H9 (cell line): ENCODE data around the gene CD200. TPM values are rescaled to one million over a fixed set of nuclear protein-coding genes. Genes with fewer than 3 reads are reported as not detected.
A peak's percentile ranks its signal among the peaks of the same experiment; 100 is the strongest.

Experiments used
- DNase-seq: peaks from one replicate; pipeline ENCODE4 v3.0.0-alpha.2; 2017
- H2AFZ ChIP-seq: one replicate; pipeline ENCODE4 v1.6.1; 2013; ENCODE audit warnings: mild to moderate bottlenecking, low read length, control low read depth, moderate library complexity
- H2AK5ac ChIP-seq: 2 replicates; pipeline ENCODE4 v1.6.1; 2013; ENCODE audit warnings: low read length, control low read depth, mixed read lengths; ENCODE audit not compliant: insufficient read length
- H2BK120ac ChIP-seq: one replicate; pipeline ENCODE4 v1.6.1; 2013; ENCODE audit warnings: low read depth, mild to moderate bottlenecking, low read length, control low read depth, inconsistent platforms; ENCODE audit not compliant: poor library complexity, severe bottlenecking
- H2BK12ac ChIP-seq: 2 replicates; pipeline ENCODE4 v1.6.1; 2013; ENCODE audit warnings: low read length, control low read depth, mixed read lengths, low read depth; ENCODE audit not compliant: insufficient read length
- H2BK15ac ChIP-seq: 2 replicates; pipeline ENCODE4 v1.6.1; 2013; ENCODE audit warnings: low read depth, low read length, control low read depth
- H2BK20ac ChIP-seq: one replicate; pipeline ENCODE4 v1.6.1; 2013; ENCODE audit warnings: low read depth, mild to moderate bottlenecking, low read length, control low read depth, inconsistent platforms; ENCODE audit not compliant: poor library complexity, severe bottlenecking
- H2BK5ac ChIP-seq: 2 replicates; pipeline ENCODE4 v1.6.1; 2013; ENCODE audit warnings: low read length, control low read depth, mixed read lengths; ENCODE audit not compliant: insufficient read length
- H3K14ac ChIP-seq: 2 replicates; pipeline ENCODE4 v1.6.1; 2013; ENCODE audit warnings: low read length, control low read depth; ENCODE audit not compliant: insufficient read depth
- H3K18ac ChIP-seq: 2 replicates; pipeline ENCODE4 v1.6.1; 2013; ENCODE audit warnings: low read depth, mild to moderate bottlenecking, mixed read lengths, low read length, control low read depth; ENCODE audit not compliant: insufficient read length
- H3K23ac ChIP-seq: 2 replicates; pipeline ENCODE4 v1.6.1; 2013; ENCODE audit warnings: low read length, control low read depth, mixed read lengths, low read depth; ENCODE audit not compliant: insufficient read length
- H3K23me2 ChIP-seq: 2 replicates; pipeline ENCODE4 v1.6.1; 2013; ENCODE audit warnings: low read depth, mild to moderate bottlenecking, mixed read lengths, low read length, control low read depth; ENCODE audit not compliant: insufficient read length, poor library complexity, severe bottlenecking
- H3K27ac ChIP-seq: 2 replicates; pipeline ENCODE4 v1.5.1; 2013; ENCODE audit warnings: low read length, control low read depth, mixed read lengths, low read depth; ENCODE audit not compliant: insufficient read length
- H3K27me3 ChIP-seq: 2 replicates; pipeline ENCODE4 v1.6.1; 2013; ENCODE audit warnings: low read length, control low read depth, inconsistent platforms; ENCODE audit not compliant: insufficient read depth
- H3K4ac ChIP-seq: 2 replicates; pipeline ENCODE4 v1.6.1; 2013; ENCODE audit warnings: low read depth, mild to moderate bottlenecking, control low read depth, inconsistent platforms, low read length, moderate library complexity
- H3K4me1 ChIP-seq: 2 replicates; pipeline ENCODE4 v1.6.1; 2013; ENCODE audit warnings: low read length, control low read depth, inconsistent platforms; ENCODE audit not compliant: insufficient read depth
- H3K4me2 ChIP-seq: 2 replicates; pipeline ENCODE4 v1.6.1; 2013; ENCODE audit warnings: low read length, control low read depth, mixed read lengths; ENCODE audit not compliant: insufficient read length, insufficient read depth
- H3K56ac ChIP-seq: 2 replicates; pipeline ENCODE4 v1.6.1; 2013; ENCODE audit warnings: low read depth, mild to moderate bottlenecking, mixed read lengths, low read length, control low read depth; ENCODE audit not compliant: insufficient read length
- H3K79me1 ChIP-seq: 2 replicates; pipeline ENCODE4 v1.6.1; 2013; ENCODE audit warnings: low read depth, mild to moderate bottlenecking, moderate library complexity, low read length, control low read depth, inconsistent platforms; ENCODE audit not compliant: insufficient read depth, poor library complexity, severe bottlenecking
- H3K79me2 ChIP-seq: 2 replicates; pipeline ENCODE4 v1.6.1; 2013; ENCODE audit warnings: low read length, control low read depth, inconsistent platforms; ENCODE audit not compliant: insufficient read depth
- H3K9ac ChIP-seq: 2 replicates; pipeline ENCODE4 v1.6.1; 2013; ENCODE audit warnings: low read length, control low read depth, mixed read lengths; ENCODE audit not compliant: insufficient read length; ENCODE audit errors: extremely low read depth
- H3K9me3 ChIP-seq: one replicate; pipeline ENCODE4 v1.6.1; 2013; ENCODE audit warnings: low read depth, low read length, inconsistent platforms; ENCODE audit not compliant: control insufficient read depth
- H3T11ph ChIP-seq: one replicate; pipeline ENCODE4 v1.6.1; 2013; ENCODE audit warnings: mild to moderate bottlenecking, low read length, control low read depth, inconsistent platforms
- H4K20me1 ChIP-seq: one replicate; pipeline ENCODE4 v1.6.1; 2013; ENCODE audit not compliant: control insufficient read depth, insufficient read length, insufficient read depth
- H4K5ac ChIP-seq: 2 replicates; pipeline ENCODE4 v1.6.1; 2013; ENCODE audit warnings: low read depth, mild to moderate bottlenecking, mixed read lengths, low read length, control low read depth; ENCODE audit not compliant: insufficient read length
- H4K8ac ChIP-seq: replicated peaks from 2 replicates; pipeline ENCODE4 v1.6.1; 2013; ENCODE audit warnings: low read length, control low read depth, mixed read lengths, low read depth; ENCODE audit not compliant: insufficient read length
- H4K91ac ChIP-seq: 2 replicates; pipeline ENCODE4 v1.6.1; 2013; ENCODE audit warnings: low read depth, mild to moderate bottlenecking, moderate library complexity, mixed read lengths, low read length, control low read depth; ENCODE audit not compliant: insufficient read length
- H3K27ac Mint-ChIP-seq, 3 experiments: 2 replicates in 2 of 3; 3 replicates in 1 of 3; pipeline ENCODE4 v1.8.0; 2020 to 2021; ENCODE audit warnings: mixed read lengths in 3 of 3, mild to moderate bottlenecking in 1 of 3, moderate library complexity in 1 of 3
- H3K27me3 Mint-ChIP-seq: 2 replicates; pipeline ENCODE4 v1.8.0; 2021; ENCODE audit warnings: low read depth, mild to moderate bottlenecking, moderate library complexity, mixed read lengths
- H3K36me3 Mint-ChIP-seq, 3 experiments: 2 replicates in 2 of 3; 3 replicates in 1 of 3; pipeline ENCODE4 v1.8.0; 2020 to 2021; ENCODE audit warnings: low read depth in 3 of 3, mixed read lengths in 3 of 3; ENCODE audit not compliant: insufficient read depth in 1 of 3
- H3K4me1 Mint-ChIP-seq, 2 experiments: 2 replicates each; pipeline ENCODE4 v1.8.0; 2020; ENCODE audit warnings: mixed read lengths in 2 of 2
- H3K4me3 Mint-ChIP-seq, 2 experiments: 2 replicates in 1 of 2; 3 replicates in 1 of 2; pipeline ENCODE4 v1.8.0; 2020 to 2021; ENCODE audit warnings: mild to moderate bottlenecking in 2 of 2, mixed read lengths in 2 of 2, moderate library complexity in 1 of 2
- H3K9me3 Mint-ChIP-seq, 2 experiments: 2 replicates in 1 of 2; 3 replicates in 1 of 2; pipeline ENCODE4 v1.8.0; 2020; ENCODE audit warnings: mild to moderate bottlenecking in 2 of 2, mixed read lengths in 2 of 2, moderate library complexity in 1 of 2
- CTCF ChIP-seq: fragments of 200-600 bp; sonication (generic); conservative IDR thresholded peaks from 3 replicates; pipeline ENCODE4 v1.8.0; 2021; ENCODE audit warnings: antibody characterized with exemption, mild to moderate bottlenecking
- WGBS: extraction: QIAGEN DNeasy Blood & Tissue Kit; methylation state at CpG from one replicate; pipeline ENCODE4 v1.1.7; 2013; ENCODE audit warnings: missing lambda C conversion rate, low lambda C conversion rate, mixed read lengths; ENCODE audit not compliant: insufficient read length; ENCODE audit errors: extremely low coverage; 5-methylcytosine and 5-hydroxymethylcytosine counted together
- total RNA-seq: library from RNA; stranded (reverse); gene quantifications from 2 replicates; pipeline ENCODE4 v1.2.1, GENCODE V29; 2021

CD200 gene
- total RNA-seq, 1 experiment from 2014 or later = 51.6 TPM

GRCh38 chr3:112355307-112355687 is 22.3 kb downstream of the CD200 start:
- no peak overlapping the region; a peak in 1 of 5 replicates for H3K4me3 Mint-ChIP-seq
- Histone ChIP-seq H2BK12ac (no peak overlapping the region), H2BK20ac (no peak overlapping the region), H4K91ac (no peak overlapping the region), H4K8ac (no peak overlapping the region), H2BK5ac (no peak overlapping the region), H3K9me3 (no peaks in the 10 kb centered on the region), H3T11ph (no peak overlapping the region), H4K20me1 (no peaks in the 10 kb centered on the region), H3K79me2 (no peaks in the 10 kb centered on the region), H2BK15ac (no peak overlapping the region), H2AK5ac (no peak overlapping the region), H3K9ac (no peak overlapping the region), H3K27me3 (no peaks in the 10 kb centered on the region), H3K4me1 (peaks cover 29% of the 10 kb centered on the region), H4K5ac (no peak overlapping the region), H3K23ac (no peak overlapping the region), H3K23me2 (no peaks in the 10 kb centered on the region), H2BK120ac (no peak overlapping the region), H3K4ac (no peak overlapping the region), H3K14ac (no peak overlapping the region), H3K18ac (no peak overlapping the region), H3K27ac (peak overlapping the region; percentile 89), H3K56ac (no peak overlapping the region), H3K79me1 (no peaks in the 10 kb centered on the region), H3K4me2 (no peak overlapping the region), H2AFZ (no peak overlapping the region)
- H3K4me1 Mint-ChIP-seq = peaks cover 76 to 82% of the 10 kb centered on the region in 2 experiments
- no peak for TF ChIP-seq CTCF
- no peaks in the 10 kb centered on the region for H3K9me3 Mint-ChIP-seq
- no peaks in the 10 kb centered on the region for H3K27me3 Mint-ChIP-seq
- no CpG with 5 or more reads among the region's 5 CpGs for WGBS
- peaks cover 12 to 49% (median 31%) of the 10 kb centered on the region in 3 experiments; a peak in 6 of 7 replicates for H3K36me3 Mint-ChIP-seq
- no peak for DNase-seq
- H3K27ac Mint-ChIP-seq = peak overlapping the region; percentile 35 to 97 (median 96); a peak in 5 of 7 replicates
